NT2/D1 (cell line): ENCODE results near the gene LDHAL6B.

Source experiments
- YY1 ChIP-seq: IDR thresholded peaks from 2 replicates; pipeline ENCODE4 v1.6.1; 2011; ENCODE audit not compliant: insufficient read length, insufficient read depth
- ZNF274 ChIP-seq: IDR thresholded peaks from 2 replicates; pipeline ENCODE4 v1.6.1; 2011; ENCODE audit warnings: mild to moderate bottlenecking, low read depth, low read length

DNA sequence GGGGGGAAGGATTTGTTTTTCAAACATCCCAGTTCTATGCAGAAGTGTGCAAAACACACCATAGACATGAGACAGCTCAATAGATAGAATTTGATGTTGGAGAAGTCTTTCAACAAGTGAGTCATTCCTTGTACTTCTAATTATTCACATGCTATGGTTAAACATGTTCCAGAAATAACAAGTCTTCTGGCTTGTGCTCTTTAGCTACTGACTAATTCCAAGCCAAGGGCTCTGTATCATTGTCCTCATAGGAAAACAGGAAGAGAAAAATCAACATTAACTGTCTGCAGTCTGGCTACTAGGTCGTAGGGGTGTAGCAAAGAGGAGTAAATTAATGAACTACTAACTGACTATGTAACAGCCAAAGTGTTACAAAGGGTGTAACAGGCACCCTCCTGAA, 25.8 kb downstream of the LDHAL6B start:
- TF ChIP-seq ZNF274 (no peak), YY1 (no peak)
